Brain microvascular endothelial cell (primary cell): ENCODE results near the gene DDX39B.

Source experiments
- DNase-seq: peaks from one replicate; pipeline ENCODE4 v3.0.0-alpha.2; 2020
- H3K27ac ChIP-seq: fragments of 250-450 bp; sonication (Bioruptor Pico); 2 replicates; pipeline ENCODE4 v1.5.1; 2020; ENCODE audit warnings: mild to moderate bottlenecking, moderate library complexity
- H3K27me3 ChIP-seq: fragments of 250-450 bp; sonication (Bioruptor Pico); replicated peaks from 2 replicates; pipeline ENCODE4 v1.5.1; 2020; ENCODE audit warnings: mild to moderate bottlenecking
- H3K36me3 ChIP-seq: fragments of 250-450 bp; sonication (Bioruptor Pico); replicated peaks from 2 replicates; pipeline ENCODE4 v1.5.1; 2020; ENCODE audit warnings: mild to moderate bottlenecking
- H3K4me3 ChIP-seq: 2 replicates; pipeline ENCODE4 v1.5.1; 2011; ENCODE audit warnings: low read depth, mild to moderate bottlenecking, control low read depth, low read length, moderate library complexity
- CTCF ChIP-seq: IDR thresholded peaks from 2 replicates; pipeline ENCODE4 v1.5.1; 2011; ENCODE audit warnings: low read depth, mild to moderate bottlenecking, moderate library complexity, low read length, control low read depth, inconsistent platforms; ENCODE audit errors: missing control alignments
- in situ Hi-C: cut with HindIII; loops from 2 replicates; pipeline ENCODE4 v1.10.0; 2017; ENCODE audit warnings: low sequenced_read_pairs, low pct_ligation_motif_present

DDX39B gene

GRCh38 chr6:31572041-31572911 lies 30.5 kb upstream of the DDX39B start, which contains the start of gene LTA:
Gene LTA, plus strand, starts transcription at chr6:31572289. Its CDS starts 454 bp downstream, at chr6:31572743.
- in situ Hi-C loops: no loop called here
- no peak within 1 kb of the TSS for H3K27ac ChIP-seq
- TF ChIP-seq CTCF: no peak
- H3K27me3 ChIP-seq: no peaks in the 10 kb centered on the region
- no peaks in the 10 kb centered on the region for H3K36me3 ChIP-seq
- H3K4me3 ChIP-seq: no peak within 1 kb of the TSS
- no peak for DNase-seq

GRCh38 chr6:31569861-31570536 lies 28.2 kb upstream of the DDX39B start:
- H3K36me3 ChIP-seq: no peaks in the 10 kb centered on the region
- H3K4me3 ChIP-seq: no peak overlapping the region
- no peaks in the 10 kb centered on the region for H3K27me3 ChIP-seq
- no peak for TF ChIP-seq CTCF
- no peak for DNase-seq
- no peak overlapping the region for H3K27ac ChIP-seq
- in situ Hi-C loops: no loop called here

GRCh38 chr6:31568537-31568961 lies 26.7 kb upstream of the DDX39B start:
- TF ChIP-seq CTCF: no peak
- Histone ChIP-seq H3K36me3 (no peaks in the 10 kb centered on the region), H3K4me3 (no peak overlapping the region), H3K27me3 (no peaks in the 10 kb centered on the region), H3K27ac (no peak overlapping the region)
- in situ Hi-C loops: no loop called here
- DNase-seq: no peak

DNA sequence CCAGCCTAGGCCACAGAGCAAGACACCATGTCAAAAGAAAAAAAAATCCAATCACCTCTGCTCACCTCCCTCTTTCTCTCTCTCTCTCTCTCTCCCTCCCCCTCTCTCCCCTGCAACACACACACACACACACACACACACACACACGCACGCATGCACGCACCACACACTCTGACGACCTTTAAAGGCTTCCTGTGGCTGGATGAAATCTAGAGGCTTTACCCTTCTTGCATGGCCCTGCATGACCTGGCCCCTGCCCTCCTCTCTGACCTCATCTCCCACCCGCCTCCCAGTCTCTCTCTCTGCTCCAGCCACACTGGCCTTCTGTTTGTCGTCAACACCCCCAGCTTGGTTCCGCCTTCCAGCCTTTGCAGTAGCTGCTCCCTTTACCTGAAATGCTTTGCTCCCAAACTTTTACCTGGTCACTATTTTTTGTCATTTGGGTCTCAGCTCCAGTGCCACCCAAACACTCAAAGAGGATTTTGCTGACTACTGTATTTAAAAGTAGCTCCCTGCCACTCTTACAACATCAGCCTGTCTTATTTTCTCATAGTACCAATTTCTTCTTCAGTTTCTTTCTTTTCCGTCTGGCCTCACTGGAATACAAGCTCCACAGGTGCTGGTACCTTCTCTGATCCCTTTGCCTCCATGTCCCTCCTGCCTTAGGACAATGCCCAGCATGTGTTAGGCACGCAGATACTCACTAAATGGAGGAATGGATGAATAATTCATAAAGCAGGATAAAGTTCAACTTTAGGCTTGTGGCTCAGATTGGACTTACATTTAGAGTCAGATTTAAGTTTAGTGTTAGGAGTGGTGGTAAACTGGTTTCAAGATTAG lies 25.9 kb upstream of the DDX39B start:
- H3K4me3 ChIP-seq: no peak overlapping the region
- no peaks in the 10 kb centered on the region for H3K27me3 ChIP-seq
- no peak for TF ChIP-seq CTCF
- in situ Hi-C loops: no loop called here
- DNase-seq: no peak
- H3K27ac ChIP-seq: no peak overlapping the region
- no peaks in the 10 kb centered on the region for H3K36me3 ChIP-seq

DNA sequence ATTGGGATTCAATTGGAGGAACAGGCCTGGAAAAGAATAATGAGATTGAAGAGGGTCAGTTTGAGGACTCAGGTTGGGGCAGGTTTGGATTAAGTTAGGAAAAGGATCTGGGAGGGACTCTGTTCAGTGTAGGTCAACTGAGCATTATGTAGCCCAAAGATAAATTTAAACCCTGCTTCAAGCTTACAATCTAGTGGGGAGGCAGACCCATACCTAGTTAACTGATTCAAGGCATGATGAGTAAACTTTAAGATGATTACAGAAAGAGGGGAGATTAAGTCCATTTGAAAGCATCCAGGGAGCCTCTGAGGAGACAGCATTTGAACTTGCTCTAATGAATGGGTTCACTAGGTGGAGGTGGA lies 18.9 kb upstream of the DDX39B start:
- Histone ChIP-seq H3K36me3 (peaks cover 17% of the 10 kb centered on the region), H3K4me3 (no peak overlapping the region), H3K27ac (peak overlapping the region; percentile 68), H3K27me3 (no peaks in the 10 kb centered on the region)
- no peak for TF ChIP-seq CTCF
- no peak for DNase-seq
- in situ Hi-C loops: no loop called here
